Thymus (tissue), 11 donors: Measurements from ENCODE around the gene ZNF618. TPM values are rescaled to one million over a fixed set of nuclear protein-coding genes. Genes with fewer than 3 reads are reported as not detected.

ENCODE experiments used
- DNase-seq, 9 donors: peaks; one replicate each; pipeline ENCODE4 v3.0.0-alpha.2; 2013; ENCODE audit warnings: low spot score in 9 of 9, low read depth in 6 of 9, missing footprints in 1 of 9
- H3K27ac ChIP-seq, 2 donors: one replicate each; pipeline ENCODE4 v1.5.1; 2013; ENCODE audit warnings: control low read depth in 1 of 2, low read depth in 1 of 2, low read length in 1 of 2, mild to moderate bottlenecking in 1 of 2, moderate library complexity in 1 of 2
- H3K27me3 ChIP-seq, 2 donors: one replicate each; pipeline ENCODE4 v1.5.1; 2013; ENCODE audit warnings: low read length in 1 of 2; ENCODE audit not compliant: control insufficient read depth in 2 of 2, insufficient read depth in 1 of 2
- H3K36me3 ChIP-seq, 2 donors: one replicate each; pipeline ENCODE4 v1.5.1; 2013; ENCODE audit warnings: low read length in 1 of 2, mild to moderate bottlenecking in 1 of 2, moderate library complexity in 1 of 2; ENCODE audit not compliant: control insufficient read depth in 2 of 2, insufficient read depth in 2 of 2
- H3K4me1 ChIP-seq, 2 donors: one replicate each; pipeline ENCODE4 v1.5.1; 2013; ENCODE audit warnings: low read length in 2 of 2; ENCODE audit not compliant: control insufficient read depth in 2 of 2, insufficient read depth in 2 of 2
- H3K4me3 ChIP-seq, 2 donors: one replicate each; pipeline ENCODE4 v1.5.1; 2013; ENCODE audit warnings: low read length in 2 of 2, control low read depth in 1 of 2, mild to moderate bottlenecking in 1 of 2
- H3K9me3 ChIP-seq, 2 donors: one replicate each; pipeline ENCODE4 v1.5.1; 2013; ENCODE audit warnings: low read length in 1 of 2, mild to moderate bottlenecking in 1 of 2; ENCODE audit not compliant: control insufficient read depth in 2 of 2, insufficient read depth in 1 of 2
- WGBS: extraction: QIAGEN DNeasy Blood & Tissue Kit; methylation state at CpG from one replicate; pipeline ENCODE4 v1.1.7; 2013; 5-methylcytosine and 5-hydroxymethylcytosine counted together
- polyA plus RNA-seq: library from polyadenylated mRNA; stranded (reverse); fragments of 200-250 nt; gene quantifications from one replicate; pipeline ENCODE4 v1.2.3, GENCODE V29; 2013
- total RNA-seq: library from RNA; stranded (reverse); fragments of 120-200 nt; gene quantifications from one replicate; pipeline ENCODE4 v1.2.4, GENCODE V29; 2013
- donor health status: healthy.

The ZNF618 gene
- total and polyA plus RNA-seq, 2 donors, result 1.6 to 1.8 TPM

- Histone ChIP-seq H3K4me3 (no peak overlapping the region), H3K27ac (no peak overlapping the region), H3K4me1 (no peaks in the 10 kb centered on the region), H3K27me3 (no peaks in the 10 kb centered on the region), H3K9me3 (no peaks in the 10 kb centered on the region), H3K36me3 (no peaks in the 10 kb centered on the region)
- DNase-seq, result no peak
- WGBS, result 68% methylated on average over 9 of the region's 9 CpGs
Observed at GRCh38 chr9:114060711-114061110, 184.6 kb downstream of the ZNF618 start.

- no peaks in the 10 kb centered on the region for H3K4me1 ChIP-seq
- H3K27ac ChIP-seq, result no peak overlapping the region
- H3K9me3 ChIP-seq, result no peaks in the 10 kb centered on the region
- no peaks in the 10 kb centered on the region for H3K36me3 ChIP-seq
- no peaks in the 10 kb centered on the region for H3K27me3 ChIP-seq
- H3K4me3 ChIP-seq, result no peak overlapping the region
- DNase-seq, result no peak
- WGBS, result 97% methylated on average over 12 of the region's 12 CpGs
Observed at GRCh38 chr9:114061292-114061691, 185.2 kb downstream of the ZNF618 start.

- DNase-seq, result no peak
- WGBS, result 69% methylated on average over 4 of the region's 4 CpGs
- no peak overlapping the region for H3K4me3 ChIP-seq
- H3K9me3 ChIP-seq, result no peaks in the 10 kb centered on the region
- H3K27ac ChIP-seq, result no peak overlapping the region
- no peaks in the 10 kb centered on the region for H3K4me1 ChIP-seq
- no peaks in the 10 kb centered on the region for H3K27me3 ChIP-seq
- H3K36me3 ChIP-seq, result no peaks in the 10 kb centered on the region
Observed at GRCh38 chr9:114061830-114062474, 185.8 kb downstream of the ZNF618 start.

GRCh38 chr9:114065304-114065703, 189.2 kb downstream of the ZNF618 start:
- no peaks in the 10 kb centered on the region for H3K9me3 ChIP-seq
- no peak overlapping the region for H3K4me3 ChIP-seq
- WGBS, result 91% methylated on average over 8 of the region's 8 CpGs
- no peaks in the 10 kb centered on the region for H3K27me3 ChIP-seq
- H3K36me3 ChIP-seq, result no peaks in the 10 kb centered on the region
- no peak overlapping the region for H3K27ac ChIP-seq
- H3K4me1 ChIP-seq, result no peaks in the 10 kb centered on the region
- no peak for DNase-seq

DNA sequence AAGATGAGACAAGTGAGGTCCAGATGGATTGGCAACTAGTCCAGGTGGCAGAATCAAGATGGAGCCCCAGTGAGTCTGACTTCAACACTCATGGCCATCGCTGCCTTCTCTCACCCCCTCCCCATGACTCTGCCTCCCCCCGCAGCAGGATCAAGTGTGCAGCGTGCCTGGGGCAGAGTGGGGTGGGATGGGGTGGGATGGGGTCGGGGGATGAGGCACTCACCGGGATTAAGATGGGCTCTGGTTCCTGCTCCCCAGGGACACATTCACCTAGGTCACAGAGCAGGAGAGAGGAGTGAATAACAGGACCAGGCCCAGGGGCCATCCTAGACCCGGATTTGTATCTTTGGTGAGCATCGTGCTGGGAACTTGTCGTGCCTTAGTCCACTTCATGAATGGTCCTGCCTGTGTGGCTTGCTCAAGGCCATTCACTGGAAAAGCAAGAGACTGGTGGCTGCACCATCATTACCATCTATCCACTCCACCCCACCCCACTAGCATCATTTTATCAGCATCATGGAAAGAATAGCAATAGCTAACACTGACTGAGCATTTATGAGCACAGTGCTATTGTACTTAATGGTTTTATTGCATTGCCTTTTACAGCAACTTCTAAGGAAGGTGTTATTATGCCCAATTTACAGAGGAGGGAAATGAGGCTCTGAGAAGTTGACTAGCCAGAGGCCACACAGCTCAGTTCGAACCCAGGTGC, 193.5 kb downstream of the ZNF618 start:
- H3K4me3 ChIP-seq, result no peak overlapping the region
- H3K4me1 ChIP-seq, result no peaks in the 10 kb centered on the region
- WGBS, result 93% methylated on average over 9 of the region's 9 CpGs
- H3K36me3 ChIP-seq, result no peaks in the 10 kb centered on the region
- DNase-seq, result no peak
- no peak overlapping the region for H3K27ac ChIP-seq
- H3K27me3 ChIP-seq, result no peaks in the 10 kb centered on the region
- no peaks in the 10 kb centered on the region for H3K9me3 ChIP-seq

DNA sequence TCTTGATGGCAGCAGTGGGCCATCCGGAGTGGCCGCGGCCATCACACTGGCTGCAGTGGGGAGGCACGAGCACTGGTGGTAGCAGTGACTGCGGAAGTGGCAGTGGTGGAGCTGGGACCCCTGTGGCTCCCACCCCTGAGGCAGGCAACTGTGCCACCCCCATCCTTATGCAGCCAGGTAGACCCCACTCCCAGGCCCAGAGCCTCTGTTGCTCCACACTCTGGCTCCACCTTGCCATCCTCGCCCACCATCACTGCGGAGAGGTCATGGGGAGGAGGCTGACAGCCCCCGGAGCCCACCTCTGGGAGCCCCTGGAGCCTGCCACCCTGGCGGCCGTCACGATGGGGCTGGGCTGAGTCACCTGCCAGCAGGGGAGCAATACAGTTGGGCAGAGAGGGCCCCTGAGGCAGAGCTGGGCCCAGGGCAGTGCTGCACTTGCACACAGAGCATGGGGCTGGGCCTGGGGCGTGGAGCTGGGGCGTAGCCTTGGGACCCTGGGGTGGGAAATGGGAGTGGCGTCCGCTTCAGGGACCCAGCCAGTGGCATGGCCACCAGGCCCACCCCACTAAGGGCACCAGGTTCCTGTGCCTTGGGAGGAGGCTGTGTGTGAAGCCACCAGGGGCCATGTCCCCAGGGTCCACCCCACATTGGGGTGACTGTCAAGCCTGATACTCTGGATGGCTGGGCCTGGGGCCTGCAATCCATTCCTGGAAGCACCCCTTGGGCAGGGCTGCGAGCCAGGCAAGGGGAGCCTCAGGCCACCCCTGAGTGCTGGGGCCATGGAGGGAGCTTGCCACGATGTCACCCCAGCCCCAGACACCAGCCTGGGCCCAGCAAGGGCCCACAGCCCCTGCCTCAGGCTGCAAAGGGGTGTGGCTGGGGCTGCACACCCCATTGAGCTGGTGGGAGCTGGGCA, 194.3 kb downstream of the ZNF618 start:
- Histone ChIP-seq H3K27me3 (no peaks in the 10 kb centered on the region), H3K4me1 (no peaks in the 10 kb centered on the region), H3K9me3 (no peaks in the 10 kb centered on the region), H3K36me3 (no peaks in the 10 kb centered on the region), H3K27ac (no peak overlapping the region), H3K4me3 (no peak overlapping the region)
- WGBS, result 91% methylated on average over 17 of the region's 17 CpGs
- DNase-seq, result no peak

DNA sequence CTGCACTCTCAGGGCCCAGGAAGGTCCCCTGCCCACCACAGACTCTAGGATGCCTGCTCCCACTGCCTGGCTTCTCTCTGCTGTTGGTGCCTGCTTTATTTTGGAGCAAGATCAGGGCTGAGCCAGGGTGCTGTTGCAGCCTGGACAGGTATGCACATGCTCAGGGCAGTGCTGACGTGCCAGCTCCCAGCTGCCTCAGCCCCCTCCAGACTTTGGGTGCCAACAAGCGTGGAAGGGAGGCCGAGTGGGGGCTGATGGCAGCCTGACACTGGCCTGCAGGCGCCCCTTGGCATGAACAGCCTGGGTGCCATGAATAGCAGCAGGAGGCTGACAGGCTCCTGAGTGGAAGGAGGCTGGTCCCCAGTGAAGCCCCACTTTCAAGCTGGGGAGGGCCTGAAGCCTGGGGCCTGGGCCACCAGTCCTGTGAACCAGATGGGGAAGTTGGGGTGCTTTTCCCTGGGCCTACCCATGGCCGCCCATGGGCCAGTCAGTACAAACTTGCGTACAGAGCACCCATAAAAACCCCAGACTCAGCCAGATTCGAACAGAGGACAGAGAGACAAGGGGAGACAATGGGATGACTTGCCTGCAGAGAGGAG, 195.2 kb downstream of the ZNF618 start:
- no peaks in the 10 kb centered on the region for H3K36me3 ChIP-seq
- no peaks in the 10 kb centered on the region for H3K27me3 ChIP-seq
- no peaks in the 10 kb centered on the region for H3K9me3 ChIP-seq
- H3K4me1 ChIP-seq, result no peaks in the 10 kb centered on the region
- DNase-seq, result no peak
- H3K27ac ChIP-seq, result no peak overlapping the region
- H3K4me3 ChIP-seq, result no peak overlapping the region
- 81% methylated on average over 7 of the region's 7 CpGs for WGBS

DNA sequence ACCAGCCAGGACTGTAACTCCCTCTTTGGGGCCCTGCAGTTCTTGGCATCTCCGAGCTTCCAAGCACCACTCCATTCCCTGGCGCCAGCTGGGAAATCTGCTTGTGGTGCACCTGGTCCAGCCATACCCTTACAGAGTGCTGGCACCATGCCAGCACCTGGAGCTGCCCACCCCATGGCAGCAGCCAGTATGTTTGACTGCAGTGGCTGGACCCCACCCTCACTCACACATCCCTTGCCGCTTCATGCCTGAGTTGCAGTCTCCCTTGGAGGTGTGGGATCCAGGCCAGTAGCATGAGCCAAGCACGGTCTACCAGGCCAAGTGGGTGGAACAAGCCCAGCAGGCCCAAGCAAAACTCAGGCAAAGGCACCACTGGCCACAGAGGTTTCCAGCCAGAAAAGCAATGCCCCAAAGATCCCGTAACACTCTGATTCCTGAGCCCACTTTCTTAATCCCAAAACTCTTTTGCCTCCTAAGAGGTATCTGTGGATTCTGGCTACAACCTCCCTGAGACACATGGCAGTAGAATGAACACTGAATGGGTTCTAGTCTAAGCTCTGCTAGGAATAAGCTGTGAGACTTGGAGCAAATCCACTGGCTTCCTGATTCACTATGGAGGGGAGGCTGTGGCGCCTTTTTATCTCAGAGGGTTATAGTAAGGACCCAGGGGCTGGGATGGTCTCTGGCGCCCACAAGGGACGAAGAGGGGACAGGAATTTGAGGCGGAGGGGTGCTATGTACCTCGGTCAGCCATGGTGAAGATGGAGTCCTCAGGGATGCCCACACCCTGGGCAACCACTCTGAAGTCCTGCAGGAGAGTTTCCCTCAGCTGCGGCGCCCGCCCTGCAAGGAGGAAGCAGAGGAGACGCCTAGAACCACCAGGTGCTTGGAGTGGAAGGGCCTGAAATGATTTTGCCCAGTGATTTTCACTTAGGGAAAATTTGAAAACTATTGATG, 196.4 kb downstream of the ZNF618 start:
- Histone ChIP-seq H3K27me3 (no peaks in the 10 kb centered on the region), H3K9me3 (no peaks in the 10 kb centered on the region), H3K4me3 (no peak overlapping the region), H3K36me3 (no peaks in the 10 kb centered on the region), H3K27ac (no peak overlapping the region), H3K4me1 (no peaks in the 10 kb centered on the region)
- no peak for DNase-seq
- 87% methylated on average over 14 of the region's 14 CpGs for WGBS
